Measurements from ENCODE around the gene SIM2.
A peak's percentile ranks its signal among the peaks of the same experiment; 100 is the strongest.

The SIM2 gene

DNA sequence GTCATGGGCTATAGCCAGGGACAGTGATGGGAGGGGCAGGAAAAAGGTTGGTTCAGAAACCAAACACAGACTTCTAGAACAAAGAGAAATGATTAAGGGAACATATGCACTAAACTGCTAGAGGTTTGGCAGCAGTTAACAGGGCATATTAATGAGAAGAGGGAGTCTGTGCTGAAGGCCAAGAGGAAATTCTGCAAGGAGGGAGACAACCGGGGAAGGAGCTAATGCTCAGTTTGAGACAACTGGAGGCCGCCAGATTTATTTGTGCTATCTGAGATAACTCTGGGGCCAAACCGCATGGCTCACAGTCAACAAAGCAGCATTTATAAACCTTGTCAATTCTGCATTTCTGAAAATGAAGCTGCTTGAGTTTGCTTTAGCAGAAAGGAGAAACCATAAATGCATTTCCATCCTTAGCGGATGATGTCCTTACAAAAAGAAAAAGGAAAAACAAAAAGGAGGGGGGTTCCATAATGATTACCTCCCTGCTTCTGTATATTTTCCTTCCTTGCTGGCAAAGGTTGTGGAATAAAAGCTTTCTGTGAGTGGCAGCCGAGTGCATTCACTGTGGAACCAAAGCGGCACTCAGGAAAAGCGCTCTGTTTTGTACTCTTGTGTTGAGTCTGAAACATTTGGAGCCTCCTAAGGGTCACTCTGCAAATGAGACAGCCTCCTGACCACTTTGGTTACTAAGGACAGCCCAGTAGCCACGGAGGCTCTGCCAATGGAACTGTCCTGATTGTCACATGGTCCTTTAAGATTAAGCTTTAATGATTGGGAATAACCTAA, 70.3 kb downstream of the SIM2 start:
- DNase-seq, result no peak

GRCh38 chr21:36773117-36773516, 74.2 kb downstream of the SIM2 start:
- DNase-seq, result peak; percentile 75

GRCh38 chr21:36773995-36774394, 75.1 kb downstream of the SIM2 start:
- DNase-seq, result no peak

DNA sequence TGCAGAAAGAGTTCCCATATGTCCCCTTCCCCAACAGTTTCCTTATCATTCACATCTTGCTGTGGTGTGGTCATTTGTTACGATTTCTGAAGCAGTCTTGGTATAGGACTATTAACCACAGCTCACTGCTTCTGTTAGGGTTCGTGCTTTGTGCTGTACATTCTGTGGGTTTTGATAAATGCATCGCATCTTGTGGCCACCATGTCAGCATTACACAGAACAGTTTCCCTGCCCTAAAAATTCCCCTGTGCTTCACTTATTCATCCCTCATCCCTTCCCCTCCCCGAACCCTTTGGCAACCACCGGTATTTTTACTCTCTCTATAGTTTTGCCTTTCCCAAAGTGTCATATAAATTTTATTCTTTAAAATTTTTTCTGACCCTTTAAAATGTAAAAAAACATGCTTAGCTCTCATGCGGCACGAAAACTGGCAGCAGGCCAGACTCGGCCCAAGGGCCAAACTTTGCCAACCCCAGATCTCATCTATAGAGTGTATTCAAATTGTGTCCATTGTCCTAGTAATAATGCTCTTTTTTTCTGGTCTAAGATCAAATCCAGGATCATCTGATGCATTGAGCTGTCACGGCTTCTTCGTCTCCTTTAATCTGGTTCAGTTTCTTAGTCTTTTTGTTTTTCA, 78.2 kb downstream of the SIM2 start:
- DNase-seq, result no peak

DNA sequence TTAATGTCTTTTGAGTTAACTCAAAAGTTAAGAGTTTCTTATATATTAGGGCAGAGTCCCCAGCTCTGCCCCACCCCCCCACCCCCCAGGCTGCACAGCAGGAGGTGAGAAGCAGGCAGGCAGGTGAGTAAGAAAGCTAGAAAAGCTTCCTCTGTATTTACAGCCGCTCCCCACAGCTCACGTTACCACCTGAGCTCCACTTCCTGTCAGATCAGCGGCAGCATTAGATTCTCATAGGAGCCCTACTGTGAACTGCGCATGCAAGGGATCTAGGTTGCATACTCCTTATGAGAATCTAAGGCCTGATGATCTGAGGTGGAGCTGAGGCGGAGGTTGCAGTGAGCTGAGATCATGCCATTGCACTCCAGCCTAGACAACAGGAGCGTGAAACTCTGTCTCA, 81.9 kb downstream of the SIM2 start:
- DNase-seq, result no peak

DNA sequence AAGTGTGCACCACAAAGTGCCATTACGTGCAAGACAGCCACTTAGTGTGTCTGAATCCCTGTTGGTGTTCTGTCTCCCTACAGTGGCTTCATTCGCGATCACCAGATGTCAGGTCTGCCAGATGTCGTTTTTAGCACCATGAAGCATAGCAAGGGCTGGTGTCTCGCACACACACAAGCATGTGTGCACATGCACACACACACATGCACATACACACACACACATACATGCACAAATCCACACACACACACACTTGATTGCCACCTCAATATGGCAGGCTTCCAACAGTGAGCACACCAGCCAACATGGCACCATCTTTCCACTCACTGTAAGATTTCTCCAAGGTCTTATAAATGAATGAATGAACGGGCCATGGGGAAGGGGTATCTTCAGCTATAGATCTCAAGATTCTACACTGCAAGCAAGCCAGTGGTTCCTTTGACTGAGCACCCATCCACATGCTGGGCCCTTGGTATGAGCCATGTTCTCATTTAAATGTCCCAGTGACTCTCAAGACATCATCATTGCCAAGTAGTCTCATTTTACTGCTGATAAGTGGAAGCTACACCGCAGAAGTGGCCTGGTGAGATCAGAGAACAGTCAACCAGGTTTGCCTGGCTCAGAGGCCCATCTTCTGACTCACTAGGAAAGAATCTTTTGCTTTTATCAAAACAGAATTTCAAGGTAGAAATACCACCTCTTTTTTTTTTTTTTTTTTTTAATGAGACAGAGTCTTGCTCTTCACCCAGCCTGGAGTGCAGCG, 84.9 kb downstream of the SIM2 start:
- peak; percentile 71 for DNase-seq

DNA sequence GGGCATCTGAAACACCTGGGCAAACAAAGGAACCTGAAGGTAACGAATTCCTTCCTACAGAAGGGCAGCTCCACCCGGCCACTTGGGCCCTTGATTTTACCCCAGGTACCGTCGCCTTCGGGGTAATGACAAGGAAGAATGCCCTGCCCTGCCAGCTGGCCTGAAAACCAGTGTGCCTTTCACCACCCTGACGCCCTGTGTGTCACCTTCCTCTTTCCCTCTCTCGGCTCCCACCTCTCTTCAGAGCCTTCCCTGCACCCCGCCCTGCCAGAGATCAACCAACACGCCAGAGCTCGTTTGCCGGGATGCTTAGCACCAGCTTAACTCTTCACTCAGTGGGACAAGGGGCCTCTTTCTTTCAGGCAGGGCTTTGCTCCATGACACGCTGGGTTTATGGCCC, 86.0 kb downstream of the SIM2 start:
- no peak for DNase-seq

DNA sequence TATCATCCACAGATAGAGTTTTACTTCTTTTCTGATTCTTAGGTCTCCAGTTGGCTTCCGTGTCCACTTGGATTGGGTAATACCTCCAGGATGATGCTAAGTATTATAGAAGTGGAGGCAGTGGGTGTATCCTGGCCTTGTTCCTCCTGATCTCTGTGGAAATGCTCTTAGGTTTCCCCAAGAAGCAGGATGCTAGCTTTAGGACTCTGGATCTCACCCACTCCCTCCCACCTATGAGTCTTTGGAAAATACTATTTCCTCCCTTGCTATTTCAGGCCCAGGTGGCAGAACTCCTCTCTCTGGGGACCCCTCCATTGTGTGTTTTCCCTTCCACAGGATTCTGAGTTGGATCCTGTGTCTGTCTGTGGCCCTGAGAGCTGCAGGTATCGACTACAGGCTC, 86.7 kb downstream of the SIM2 start:
- no peak for DNase-seq

GRCh38 chr21:36786186-36786585, 87.3 kb downstream of the SIM2 start:
- no peak for DNase-seq

- no peak for DNase-seq
Measured at GRCh38 chr21:36788120-36788638, 89.3 kb downstream of the SIM2 start.

GRCh38 chr21:36790616-36791015, 91.7 kb downstream of the SIM2 start:
- no peak for DNase-seq

- no peak for DNase-seq
Measured at GRCh38 chr21:36791180-36791579, 92.3 kb downstream of the SIM2 start.

GRCh38 chr21:36791695-36792470, 93.0 kb downstream of the SIM2 start:
- DNase-seq, result no peak

DNA sequence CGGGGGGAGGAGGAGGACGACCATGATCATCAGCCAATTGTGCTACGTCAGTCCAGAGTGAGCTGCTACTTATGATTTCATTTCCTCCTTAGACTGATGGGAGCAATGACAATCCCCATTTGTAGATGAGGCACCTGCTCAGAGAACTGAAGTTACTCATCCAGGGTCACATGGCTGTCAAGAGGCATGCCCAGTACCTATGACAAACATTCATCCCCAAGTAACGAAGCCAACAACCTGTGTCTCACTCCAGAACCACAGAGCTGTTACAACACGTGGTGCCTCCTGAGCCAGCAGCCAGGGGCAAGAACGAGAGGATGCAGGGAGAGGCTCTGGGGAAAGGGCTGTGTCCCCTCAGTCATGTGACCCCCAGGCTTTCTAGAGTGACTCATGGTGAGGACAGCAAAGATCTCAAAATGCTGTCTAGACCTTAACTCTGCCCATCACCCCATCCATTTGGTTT, 93.6 kb downstream of the SIM2 start:
- DNase-seq, result peak; percentile 16

DNA sequence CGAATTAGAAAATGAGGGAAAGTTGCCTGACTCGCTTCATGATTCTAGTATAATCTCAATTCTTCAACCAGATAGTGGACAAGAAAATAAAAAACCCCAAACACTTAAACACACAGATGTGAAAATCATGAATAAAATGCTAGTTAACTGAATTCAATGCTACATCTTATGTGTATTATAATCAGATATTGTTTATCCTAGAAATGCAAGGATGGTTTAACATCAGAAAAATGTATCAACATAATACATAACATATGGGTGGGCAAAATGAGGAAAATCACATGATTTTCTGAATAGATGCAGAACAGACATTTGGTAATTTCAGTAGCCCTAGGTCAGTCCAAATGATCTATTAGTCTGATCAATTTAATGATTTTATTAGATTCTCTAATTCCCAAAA, 97.2 kb downstream of the SIM2 start:
- no peak for DNase-seq

DNA sequence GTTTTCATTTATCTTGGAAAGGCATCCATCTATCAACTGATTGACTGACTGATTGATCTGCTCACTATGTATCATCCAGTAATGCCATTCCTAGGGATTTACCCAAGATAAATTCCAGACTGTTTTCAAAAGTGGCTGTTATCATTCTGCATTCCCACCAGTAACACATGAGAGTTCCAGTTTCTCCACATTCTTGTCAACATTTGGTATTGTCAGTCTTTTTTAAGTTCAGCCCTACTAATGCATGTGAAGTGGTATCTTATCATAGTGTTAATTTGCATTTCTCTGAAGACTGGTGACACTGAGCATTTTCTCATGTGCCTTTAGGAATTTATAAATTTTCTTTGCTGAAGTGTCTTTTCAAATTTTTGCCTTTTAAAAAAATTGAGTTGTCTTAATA, 99.6 kb downstream of the SIM2 start:
- no peak for DNase-seq
